Transverse colon (tissue), 4 donors: Measurements from ENCODE around the gene BCORL1.

ENCODE experiments used
- CTCF ChIP-seq, 5 experiments: fragments of 200-600 bp in 3 of 5; fragments of 450-650 bp in 2 of 5; sonication (generic) in 3 of 5; IDR thresholded peaks; 1 replicate in 2 of 5; 2 replicates in 3 of 5; pipeline ENCODE4 v1.5.1; 2016 to 2017; ENCODE audit warnings: antibody characterized with exemption in 5 of 5, inconsistent platforms in 3 of 5, mild to moderate bottlenecking in 2 of 5, moderate library complexity in 1 of 5
- EP300 ChIP-seq: sonication (generic); formaldehyde crosslinking; IDR thresholded peaks from one replicate; pipeline ENCODE4 v1.6.1; 2017; ENCODE audit warnings: antibody characterized with exemption, low read depth
- POLR2A ChIP-seq: fragments of 450-650 bp; IDR thresholded peaks from one replicate; pipeline ENCODE4 v1.6.1; 2016; ENCODE audit warnings: antibody characterized with exemption, mild to moderate bottlenecking, moderate library complexity
- POLR2AphosphoS5 ChIP-seq, 3 donors: sonication (generic); formaldehyde crosslinking; IDR thresholded peaks; one replicate each; pipeline ENCODE4 v1.6.1; 2016; ENCODE audit warnings: antibody characterized with exemption in 3 of 3

- TF ChIP-seq CTCF (IDR thresholded peaks at IDR 0.05) (no peak), POLR2A (no peak), EP300 (no peak), POLR2AphosphoS5 (IDR thresholded peaks at IDR 0.05) (peak in 2 of 3 donors; percentile 19 to 45)
Measured at GRCh38 chrX:130097507-130098209, 115.2 kb downstream of the BCORL1 start.
